Ovary (tissue), 3 donors: ENCODE results near the gene ALDH3B1.

ENCODE experiments used
- EP300 ChIP-seq: sonication (generic); formaldehyde crosslinking; IDR thresholded peaks from one replicate; pipeline ENCODE4 v1.6.1; 2017; ENCODE audit warnings: antibody characterized with exemption
- POLR2A ChIP-seq: fragments of 450-650 bp; IDR thresholded peaks from one replicate; pipeline ENCODE4 v1.6.1; 2017; ENCODE audit warnings: antibody characterized with exemption, mild to moderate bottlenecking, moderate library complexity
- TF ChIP-seq, protein P1 (sequence below), 3 donors: fragments of 450-650 bp in 2 of 3; fragments of 200-600 bp in 1 of 3; IDR thresholded peaks; one replicate each; pipeline versions ENCODE4 v1.5.1 to v1.8.0; 2016 to 2022; ENCODE audit warnings: antibody characterized with exemption in 3 of 3, mild to moderate bottlenecking in 1 of 3
- donor health status: DM: no; HTN: no; CAD: no.

GRCh38 chr11:68003846-68004550 lies 6.1 kb upstream of the ALDH3B1 start, which contains the start of gene UNC93B1:
- TF ChIP-seq, protein P1, sequence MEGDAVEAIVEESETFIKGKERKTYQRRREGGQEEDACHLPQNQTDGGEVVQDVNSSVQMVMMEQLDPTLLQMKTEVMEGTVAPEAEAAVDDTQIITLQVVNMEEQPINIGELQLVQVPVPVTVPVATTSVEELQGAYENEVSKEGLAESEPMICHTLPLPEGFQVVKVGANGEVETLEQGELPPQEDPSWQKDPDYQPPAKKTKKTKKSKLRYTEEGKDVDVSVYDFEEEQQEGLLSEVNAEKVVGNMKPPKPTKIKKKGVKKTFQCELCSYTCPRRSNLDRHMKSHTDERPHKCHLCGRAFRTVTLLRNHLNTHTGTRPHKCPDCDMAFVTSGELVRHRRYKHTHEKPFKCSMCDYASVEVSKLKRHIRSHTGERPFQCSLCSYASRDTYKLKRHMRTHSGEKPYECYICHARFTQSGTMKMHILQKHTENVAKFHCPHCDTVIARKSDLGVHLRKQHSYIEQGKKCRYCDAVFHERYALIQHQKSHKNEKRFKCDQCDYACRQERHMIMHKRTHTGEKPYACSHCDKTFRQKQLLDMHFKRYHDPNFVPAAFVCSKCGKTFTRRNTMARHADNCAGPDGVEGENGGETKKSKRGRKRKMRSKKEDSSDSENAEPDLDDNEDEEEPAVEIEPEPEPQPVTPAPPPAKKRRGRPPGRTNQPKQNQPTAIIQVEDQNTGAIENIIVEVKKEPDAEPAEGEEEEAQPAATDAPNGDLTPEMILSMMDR (IDR thresholded peaks at IDR 0.05): no peak
- TF ChIP-seq POLR2A: no peak
- TF ChIP-seq EP300: no peak
